Astrocyte (in vitro differentiated cells and primary cell): ENCODE results near the gene SSX2IP.

Source experiments
- EZH2 ChIP-seq: IDR thresholded peaks from 2 replicates; pipeline ENCODE4 v1.6.1; 2012; ENCODE audit warnings: mild to moderate bottlenecking, low read length, inconsistent platforms; ENCODE audit not compliant: insufficient read depth
- TF ChIP-seq, protein P1 (sequence below): IDR thresholded peaks from 2 replicates; pipeline ENCODE4 v1.5.1; 2011; ENCODE audit warnings: low read depth, mild to moderate bottlenecking, inconsistent platforms, low read length, moderate library complexity; ENCODE audit not compliant: insufficient read depth

DNA sequence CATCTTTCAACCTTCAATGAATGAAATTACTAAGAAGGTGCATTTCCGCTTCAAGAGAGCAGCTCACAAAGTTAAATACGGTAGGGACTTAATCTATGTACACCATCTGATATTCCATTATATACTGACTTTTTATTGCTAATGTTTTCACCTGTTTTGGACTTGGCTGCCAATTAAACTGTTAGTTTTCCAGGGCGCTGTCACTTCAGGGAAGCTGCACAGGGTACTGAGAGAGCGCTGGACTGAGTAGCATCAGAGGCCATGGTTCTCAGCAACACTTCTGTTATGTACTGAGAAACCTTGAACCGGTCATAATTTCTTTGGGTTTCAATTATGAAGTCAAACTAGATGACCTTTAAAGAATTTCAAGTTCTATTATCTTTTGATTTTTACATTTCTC, 8.2 kb downstream of the SSX2IP start:
- TF ChIP-seq, protein P1, sequence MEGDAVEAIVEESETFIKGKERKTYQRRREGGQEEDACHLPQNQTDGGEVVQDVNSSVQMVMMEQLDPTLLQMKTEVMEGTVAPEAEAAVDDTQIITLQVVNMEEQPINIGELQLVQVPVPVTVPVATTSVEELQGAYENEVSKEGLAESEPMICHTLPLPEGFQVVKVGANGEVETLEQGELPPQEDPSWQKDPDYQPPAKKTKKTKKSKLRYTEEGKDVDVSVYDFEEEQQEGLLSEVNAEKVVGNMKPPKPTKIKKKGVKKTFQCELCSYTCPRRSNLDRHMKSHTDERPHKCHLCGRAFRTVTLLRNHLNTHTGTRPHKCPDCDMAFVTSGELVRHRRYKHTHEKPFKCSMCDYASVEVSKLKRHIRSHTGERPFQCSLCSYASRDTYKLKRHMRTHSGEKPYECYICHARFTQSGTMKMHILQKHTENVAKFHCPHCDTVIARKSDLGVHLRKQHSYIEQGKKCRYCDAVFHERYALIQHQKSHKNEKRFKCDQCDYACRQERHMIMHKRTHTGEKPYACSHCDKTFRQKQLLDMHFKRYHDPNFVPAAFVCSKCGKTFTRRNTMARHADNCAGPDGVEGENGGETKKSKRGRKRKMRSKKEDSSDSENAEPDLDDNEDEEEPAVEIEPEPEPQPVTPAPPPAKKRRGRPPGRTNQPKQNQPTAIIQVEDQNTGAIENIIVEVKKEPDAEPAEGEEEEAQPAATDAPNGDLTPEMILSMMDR: no peak
- no peak for TF ChIP-seq EZH2
